GM12878 (cell line): ENCODE results near the gene ANKRD33B. TPM values are rescaled to one million over a fixed set of nuclear protein-coding genes. Genes with fewer than 3 reads are reported as not detected.

Experiments
- ATAC-seq: fragments of 200-7000 bp; cut with Tn5 transposase; 3 replicates; pipeline ENCODE4 v1.9.1; 2020; ENCODE audit warnings: mild to moderate bottlenecking, moderate library complexity
- BruUV-seq: library from RNA; stranded (reverse); fragments of 400-500 nt; replicated peaks from 2 replicates; lab custom pipeline; 2021; lab: Mats Ljungman, UMichigan
- CTCF ChIA-PET: fragments of 300-600 bp; sonication (Branson Sonifier 250); formaldehyde crosslinking; extraction: SDS; loops from one replicate; lab custom pipeline; 2021; ENCODE audit warnings: inconsistent platforms; lab: Yijun Ruan, JAX
- POLR2A ChIA-PET: fragments of 350-600 bp; formaldehyde crosslinking; extraction: SDS; loops from one replicate; lab custom pipeline; 2021; ENCODE audit warnings: inconsistent platforms; lab: Charles Lee
- RAD21 ChIA-PET: fragments of 300-600 bp; sonication (Branson Sonifier 250); formaldehyde crosslinking; loops from one replicate; lab custom pipeline; 2023; ENCODE audit warnings: antibody characterized with exemption; ENCODE audit not compliant: unreplicated experiment; lab: Charles Lee
- SMC1A ChIA-PET: fragments of 300-600 bp; sonication (Branson Sonifier 250); formaldehyde crosslinking; loops from one replicate; lab custom pipeline; 2023; ENCODE audit not compliant: unreplicated experiment, uncharacterized antibody; lab: Charles Lee
- DNase-seq: peaks from one replicate; pipeline ENCODE4 v3.0.0-alpha.2; 2011; ENCODE audit warnings: low read depth, low spot score
- FAIRE-seq: peaks from 3 replicates; lab custom pipeline; 2011; peaks lifted over from hg19 to GRCh38; lab: Jason Lieb, UNC
- H2AFZ ChIP-seq: 2 replicates; pipeline ENCODE4 v1.6.0; 2011; ENCODE audit warnings: low read depth, low read length, control low read depth; ENCODE audit not compliant: control insufficient read depth
- H3K27ac ChIP-seq: 2 replicates; pipeline ENCODE4 v1.5.1; 2011; ENCODE audit warnings: control low read depth; ENCODE audit not compliant: control insufficient read depth, insufficient read depth
- H3K27me3 ChIP-seq, 2 experiments: replicated peaks in 1 of 2; 2 replicates each; pipeline versions ENCODE4 v1.6.0 to v1.6.1; 2011; ENCODE audit warnings: low read length in 1 of 2; ENCODE audit not compliant: control insufficient read depth in 2 of 2, insufficient read depth in 2 of 2
- H3K36me3 ChIP-seq, 2 experiments: 2 replicates each; pipeline ENCODE4 v1.5.1; 2011; ENCODE audit warnings: low read length in 1 of 2; ENCODE audit not compliant: control insufficient read depth in 2 of 2, insufficient read depth in 2 of 2
- H3K4me1 ChIP-seq: 2 replicates; pipeline ENCODE4 v1.6.1; 2011; ENCODE audit warnings: mild to moderate bottlenecking, low read length, moderate library complexity, mixed read lengths; ENCODE audit not compliant: control insufficient read depth, insufficient read depth
- H3K4me2 ChIP-seq: 2 replicates; pipeline ENCODE4 v1.6.0; 2011; ENCODE audit warnings: control low read depth; ENCODE audit not compliant: control insufficient read depth, insufficient read depth
- H3K4me3 ChIP-seq: fragments of 200-600 bp; sonication (generic); 2 replicates; pipeline ENCODE4 v1.5.1; 2016
- H3K79me2 ChIP-seq: 2 replicates; pipeline ENCODE4 v1.6.0; 2011; ENCODE audit warnings: low read length; ENCODE audit not compliant: control insufficient read depth, insufficient read depth
- H3K9ac ChIP-seq: 2 replicates; pipeline ENCODE4 v1.8.0; 2011; ENCODE audit warnings: low read length, control low read depth, mixed read lengths; ENCODE audit not compliant: control insufficient read depth, insufficient read depth
- H3K9me3 ChIP-seq: replicated peaks from 3 replicates; pipeline ENCODE4 v1.5.1; 2011; ENCODE audit warnings: mild to moderate bottlenecking, low read length; ENCODE audit not compliant: control insufficient read depth, insufficient read depth
- H4K20me1 ChIP-seq: 2 replicates; pipeline ENCODE4 v1.6.0; 2011; ENCODE audit not compliant: control insufficient read depth, insufficient read depth
- WGBS: methylation state at CpG from one replicate; pipeline ENCODE4 v1.1.6; 2016; ENCODE audit warnings: low lambda C conversion rate; ENCODE audit not compliant: insufficient replicate concordance, insufficient coverage; ENCODE audit errors: missing lambda C conversion rate; 5-methylcytosine and 5-hydroxymethylcytosine counted together
- in situ Hi-C: fragments of 300-500 bp; cut with MboI; formaldehyde crosslinking; loops from 9 replicates; pipeline ENCODE4 v1.14.3; 2018; ENCODE audit warnings: mixed read lengths
- intact Hi-C: fragments of 100-400 bp; cut with micrococcal nuclease; formaldehyde crosslinking; loops from one replicate; pipeline ENCODE4 v1.14.2; 2022; ENCODE audit not compliant: unreplicated experiment
- polyA plus RNA-seq, 11 experiments: library from polyadenylated mRNA; depleted of rRNA in 4 of 11; unstranded in 6 of 11; stranded (reverse) in 5 of 11; fragments of >200 nt; fragmentation: Nextera tagmentation in 4 of 11; fragmentation: Illumina TruSeq in 1 of 11; extraction: Ambion mirVana in 4 of 11; extraction: Trizol in 1 of 11; gene quantifications; 1 replicate in 1 of 11; 2 replicates in 10 of 11; pipeline versions ENCODE4 v1.2.1 to v1.2.3, GENCODE V29; 2011 to 2016; ENCODE audit warnings: inconsistent platforms in 2 of 11, missing spikeins in 2 of 11, low read depth in 1 of 11
- total RNA-seq, 4 experiments: library from RNA; depleted of rRNA in 3 of 4; stranded (reverse); fragments of >200 nt in 3 of 4; fragmentation: Illumina TruSeq in 1 of 4; extraction: Trizol in 1 of 4; gene quantifications; 2 replicates each; pipeline versions ENCODE4 v1.2.1 to v1.2.3, GENCODE V29; 2013 to 2021
- TF ChIP-seq, protein P1 (sequence below): fragments of 450-650 bp; IDR thresholded peaks from 2 replicates; pipeline ENCODE4 v1.6.1; 2017; ENCODE audit warnings: mild to moderate bottlenecking
- TF ChIP-seq, protein P2 (sequence below): IDR thresholded peaks from 2 replicates; pipeline ENCODE4 v1.6.1; 2012; ENCODE audit warnings: low read depth, low read length, improper control_type of control experiment

ANKRD33B gene
- total and polyA plus RNA-seq, 10 of the 15 experiments (the other 5 are each of a cell fraction or from before 2014, with no cell fraction given): 4.9 to 61.6 (median 15.6) TPM

DNA sequence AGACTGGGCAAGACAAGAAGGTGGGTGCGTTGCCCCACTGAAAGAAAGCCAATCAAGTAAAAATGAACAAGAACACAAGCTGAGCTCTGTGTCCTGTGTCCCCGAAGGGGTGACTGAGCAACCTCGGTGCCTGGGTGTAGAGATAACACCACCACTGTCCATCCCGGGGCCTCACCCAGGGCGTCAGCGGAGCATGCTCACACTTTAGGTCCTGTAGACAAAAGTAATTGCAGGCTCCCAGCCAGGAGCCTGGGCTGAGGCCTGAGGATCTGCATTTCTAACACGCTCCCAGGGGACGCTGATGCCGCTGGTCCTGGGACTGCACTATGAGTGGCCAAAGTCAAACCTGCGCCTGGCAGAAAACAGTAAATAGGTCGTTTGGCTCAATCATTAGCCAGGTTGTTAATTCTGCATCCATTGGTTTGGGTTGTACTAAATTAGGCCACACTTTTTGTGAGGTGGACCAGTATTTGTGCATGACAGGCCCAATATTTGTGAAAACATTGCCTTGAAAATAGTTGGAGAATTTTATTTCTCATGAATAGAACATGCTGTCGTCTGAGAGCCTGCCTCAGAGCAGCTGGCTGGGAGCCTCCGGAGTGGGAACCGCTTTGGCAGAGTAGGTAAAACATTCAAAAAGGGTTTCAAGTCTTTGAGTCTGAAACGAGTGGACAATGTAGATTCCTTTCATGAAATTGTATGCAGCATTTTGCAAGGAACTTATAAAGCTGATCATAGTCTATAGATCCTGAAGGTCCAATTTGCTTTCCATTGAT is 38.3 kb downstream of the ANKRD33B start:
- TF ChIP-seq, protein P1, sequence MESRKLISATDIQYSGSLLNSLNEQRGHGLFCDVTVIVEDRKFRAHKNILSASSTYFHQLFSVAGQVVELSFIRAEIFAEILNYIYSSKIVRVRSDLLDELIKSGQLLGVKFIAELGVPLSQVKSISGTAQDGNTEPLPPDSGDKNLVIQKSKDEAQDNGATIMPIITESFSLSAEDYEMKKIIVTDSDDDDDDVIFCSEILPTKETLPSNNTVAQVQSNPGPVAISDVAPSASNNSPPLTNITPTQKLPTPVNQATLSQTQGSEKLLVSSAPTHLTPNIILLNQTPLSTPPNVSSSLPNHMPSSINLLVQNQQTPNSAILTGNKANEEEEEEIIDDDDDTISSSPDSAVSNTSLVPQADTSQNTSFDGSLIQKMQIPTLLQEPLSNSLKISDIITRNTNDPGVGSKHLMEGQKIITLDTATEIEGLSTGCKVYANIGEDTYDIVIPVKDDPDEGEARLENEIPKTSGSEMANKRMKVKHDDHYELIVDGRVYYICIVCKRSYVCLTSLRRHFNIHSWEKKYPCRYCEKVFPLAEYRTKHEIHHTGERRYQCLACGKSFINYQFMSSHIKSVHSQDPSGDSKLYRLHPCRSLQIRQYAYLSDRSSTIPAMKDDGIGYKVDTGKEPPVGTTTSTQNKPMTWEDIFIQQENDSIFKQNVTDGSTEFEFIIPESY: 0 out of 2 replicates have a peak, but pooled peaks have one; percentile 20
- TF ChIP-seq, protein P2, sequence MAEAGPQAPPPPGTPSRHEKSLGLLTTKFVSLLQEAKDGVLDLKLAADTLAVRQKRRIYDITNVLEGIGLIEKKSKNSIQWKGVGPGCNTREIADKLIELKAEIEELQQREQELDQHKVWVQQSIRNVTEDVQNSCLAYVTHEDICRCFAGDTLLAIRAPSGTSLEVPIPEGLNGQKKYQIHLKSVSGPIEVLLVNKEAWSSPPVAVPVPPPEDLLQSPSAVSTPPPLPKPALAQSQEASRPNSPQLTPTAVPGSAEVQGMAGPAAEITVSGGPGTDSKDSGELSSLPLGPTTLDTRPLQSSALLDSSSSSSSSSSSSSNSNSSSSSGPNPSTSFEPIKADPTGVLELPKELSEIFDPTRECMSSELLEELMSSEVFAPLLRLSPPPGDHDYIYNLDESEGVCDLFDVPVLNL: no peak
- no peaks in the 10 kb centered on the region for H3K27me3 ChIP-seq
- no peak overlapping the region for H3K4me2 ChIP-seq
- no TSS peak for BruUV-seq
- H2AFZ ChIP-seq: no peak overlapping the region
- POLR2A ChIA-PET: interaction anchor here (0.8 to 1.2 kb wide), 3 partner anchors 18 to 36 kb away, joined by 3 to 5 read pairs (median 3); no protein-coding TSS in a partner anchor
- H3K79me2 ChIP-seq: peaks cover 74% of the 10 kb centered on the region
- H3K9ac ChIP-seq: no peak overlapping the region
- H3K4me3 ChIP-seq: no peak overlapping the region
- H3K36me3 ChIP-seq: peaks cover 7 to 8% of the 10 kb centered on the region in 2 experiments; a peak in 3 of 4 replicates
- RAD21 ChIA-PET: interaction anchor here (1.0 to 1.2 kb wide), 3 partner anchors 25 to 97 kb away, joined by 3 to 5 read pairs (median 3); no protein-coding TSS in a partner anchor
- peak overlapping the region; percentile 84 for H3K27ac ChIP-seq
- no peaks in the 10 kb centered on the region for H4K20me1 ChIP-seq
- WGBS: 75% methylated on average over 12 of the region's 15 CpGs
- no peak for FAIRE-seq
- in situ Hi-C loops: no loop called here
- H3K4me1 ChIP-seq: peaks cover 72% of the 10 kb centered on the region
- ATAC-seq: no peak
- H3K9me3 ChIP-seq: no peaks in the 10 kb centered on the region
- CTCF ChIA-PET: interaction anchor here (0.6 to 1.6 kb wide), 3 partner anchors 25 to 150 kb away, joined by 3 to 9 read pairs (median 3); no protein-coding TSS in a partner anchor
- intact Hi-C loops: no loop called here
- DNase-seq: no peak
- SMC1A ChIA-PET: interaction anchor here (0.8 to 1.8 kb wide), 7 partner anchors 9 to 35 kb away, joined by 3 to 9 read pairs (median 3); no protein-coding TSS in a partner anchor
